ENCODE data around the gene PSMD1. TPM values are rescaled to one million over a fixed set of nuclear protein-coding genes. Genes with fewer than 3 reads are reported as not detected.

The PSMD1 gene
- total RNA-seq, 1 donor from 2014 or later: 55.3 TPM

- Histone ChIP-seq H3K4me1 (peaks cover 9% of the 10 kb centered on the region), H3K27me3 (ENCODE audit: low read depth) (no peaks in the 10 kb centered on the region), H3K36me3 (peaks cover 12% of the 10 kb centered on the region), H3K9me3 (no peaks in the 10 kb centered on the region), H3K27ac (no peak overlapping the region), H3K4me3 (no peak overlapping the region)
- DNase-seq (no peak), ATAC-seq (no peak)
- intact Hi-C loops (cut with DNase I): no loop called here
- TF ChIP-seq, protein P1, sequence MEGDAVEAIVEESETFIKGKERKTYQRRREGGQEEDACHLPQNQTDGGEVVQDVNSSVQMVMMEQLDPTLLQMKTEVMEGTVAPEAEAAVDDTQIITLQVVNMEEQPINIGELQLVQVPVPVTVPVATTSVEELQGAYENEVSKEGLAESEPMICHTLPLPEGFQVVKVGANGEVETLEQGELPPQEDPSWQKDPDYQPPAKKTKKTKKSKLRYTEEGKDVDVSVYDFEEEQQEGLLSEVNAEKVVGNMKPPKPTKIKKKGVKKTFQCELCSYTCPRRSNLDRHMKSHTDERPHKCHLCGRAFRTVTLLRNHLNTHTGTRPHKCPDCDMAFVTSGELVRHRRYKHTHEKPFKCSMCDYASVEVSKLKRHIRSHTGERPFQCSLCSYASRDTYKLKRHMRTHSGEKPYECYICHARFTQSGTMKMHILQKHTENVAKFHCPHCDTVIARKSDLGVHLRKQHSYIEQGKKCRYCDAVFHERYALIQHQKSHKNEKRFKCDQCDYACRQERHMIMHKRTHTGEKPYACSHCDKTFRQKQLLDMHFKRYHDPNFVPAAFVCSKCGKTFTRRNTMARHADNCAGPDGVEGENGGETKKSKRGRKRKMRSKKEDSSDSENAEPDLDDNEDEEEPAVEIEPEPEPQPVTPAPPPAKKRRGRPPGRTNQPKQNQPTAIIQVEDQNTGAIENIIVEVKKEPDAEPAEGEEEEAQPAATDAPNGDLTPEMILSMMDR (IDR thresholded peaks at IDR 0.05): no peak
These were observed 56.8 kb downstream of the PSMD1 start for GRCh38 chr2:231113489-231113888.

DNA sequence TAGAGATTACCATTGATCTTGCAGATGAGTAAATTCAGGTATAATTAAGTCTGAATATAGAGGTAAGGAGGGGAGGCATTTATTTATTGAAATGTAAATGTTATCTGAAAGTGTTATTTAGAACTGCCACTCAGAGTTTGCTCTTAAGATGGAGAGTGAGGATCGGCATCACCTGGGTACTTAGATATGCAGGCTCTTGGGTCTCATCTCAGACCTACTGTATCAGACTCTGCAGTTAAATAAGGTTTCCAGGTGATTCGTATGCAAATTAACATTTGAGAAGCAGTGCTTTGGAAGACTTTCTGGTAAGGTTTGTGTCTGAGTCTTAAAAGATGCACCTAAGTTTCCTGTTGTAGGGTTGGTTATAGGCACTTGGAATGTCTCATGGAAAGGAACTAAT is 59.0 kb downstream of the PSMD1 start:
- ATAC-seq (no peak), DNase-seq (no peak)
- Histone ChIP-seq H3K4me1 (peaks cover 9% of the 10 kb centered on the region), H3K9me3 (no peaks in the 10 kb centered on the region), H3K27me3 (ENCODE audit: low read depth) (no peaks in the 10 kb centered on the region), H3K4me3 (no peak overlapping the region), H3K36me3 (peaks cover 4% of the 10 kb centered on the region), H3K27ac (no peak overlapping the region)
- TF ChIP-seq, protein P1 (IDR thresholded peaks at IDR 0.05): no peak
- intact Hi-C loops (cut with DNase I): no loop called here

GRCh38 chr2:231117148-231117547 is 60.5 kb downstream of the PSMD1 start:
- Histone ChIP-seq H3K36me3 (peaks cover 4% of the 10 kb centered on the region), H3K4me1 (no peaks in the 10 kb centered on the region), H3K9me3 (no peaks in the 10 kb centered on the region), H3K27me3 (ENCODE audit: low read depth) (no peaks in the 10 kb centered on the region), H3K4me3 (no peak overlapping the region), H3K27ac (no peak overlapping the region)
- intact Hi-C loops (cut with DNase I): no loop called here
- ATAC-seq (no peak), DNase-seq (no peak)
- TF ChIP-seq, protein P1 (IDR thresholded peaks at IDR 0.05): no peak

GRCh38 chr2:231117922-231118613 is 61.4 kb downstream of the PSMD1 start:
- DNase-seq (no peak), ATAC-seq (no peak)
- TF ChIP-seq, protein P1 (IDR thresholded peaks at IDR 0.05): no peak
- Histone ChIP-seq H3K4me3 (no peak overlapping the region), H3K9me3 (no peaks in the 10 kb centered on the region), H3K36me3 (peaks cover 4% of the 10 kb centered on the region), H3K27ac (no peak overlapping the region), H3K4me1 (peaks cover under 1% of the 10 kb centered on the region), H3K27me3 (ENCODE audit: low read depth) (no peaks in the 10 kb centered on the region)
- intact Hi-C loops (cut with DNase I): no loop called here

DNA sequence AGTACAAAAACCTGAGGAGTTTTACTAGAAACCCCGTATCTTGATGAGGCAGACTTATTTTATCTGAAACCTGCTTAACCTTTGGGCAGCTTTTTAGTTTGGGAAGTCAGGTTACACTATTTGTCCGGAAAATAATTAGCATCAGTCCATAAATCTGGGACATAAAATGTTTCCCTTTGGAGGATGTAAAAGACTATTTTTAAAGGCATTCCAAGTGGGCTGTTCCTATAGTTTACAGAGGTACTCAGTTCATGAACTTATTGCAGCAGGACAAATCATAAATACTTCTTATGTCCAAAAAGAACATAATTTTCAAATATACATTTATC is 61.9 kb downstream of the PSMD1 start:
- H3K4me3 ChIP-seq: no peak overlapping the region
- no peaks in the 10 kb centered on the region for H3K9me3 ChIP-seq
- no peak for DNase-seq
- intact Hi-C loops (cut with DNase I): no loop called here
- no peak overlapping the region for H3K27ac ChIP-seq
- TF ChIP-seq, protein P1 (IDR thresholded peaks at IDR 0.05): no peak
- no peak for ATAC-seq
- H3K36me3 ChIP-seq: peaks cover 1% of the 10 kb centered on the region
- H3K4me1 ChIP-seq: peaks cover 5% of the 10 kb centered on the region
- H3K27me3 ChIP-seq (ENCODE audit: low read depth): no peaks in the 10 kb centered on the region

Data from lower lobe of right lung (tissue), 2 donors.